ENCODE results near the gene CLDN22.

DNA sequence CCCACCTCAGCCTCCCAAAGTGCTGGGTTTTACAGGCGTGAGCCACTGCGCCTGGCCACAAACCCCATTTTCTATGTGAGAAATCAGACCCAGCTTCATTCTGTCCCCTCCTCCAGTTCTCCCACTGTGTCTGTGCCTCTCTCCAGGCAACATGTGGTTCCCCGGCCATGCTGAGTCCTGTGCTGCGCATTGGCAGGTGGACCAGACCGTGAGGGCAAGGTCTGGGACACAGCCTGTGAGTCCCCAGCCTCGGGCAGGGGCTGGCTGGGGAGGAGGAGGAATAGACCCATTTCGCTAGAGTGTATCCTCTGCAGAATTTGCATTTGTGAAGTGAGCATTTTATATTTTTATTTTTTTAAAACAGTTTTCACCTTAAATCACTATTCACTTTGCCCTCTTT lies 23.7 kb upstream of the CLDN22 start:
- TF ChIP-seq EZH2 (optimal IDR thresholded peaks at IDR 0.05; ENCODE audit: low read depth, low read length): no peak
- TF ChIP-seq, protein P1, sequence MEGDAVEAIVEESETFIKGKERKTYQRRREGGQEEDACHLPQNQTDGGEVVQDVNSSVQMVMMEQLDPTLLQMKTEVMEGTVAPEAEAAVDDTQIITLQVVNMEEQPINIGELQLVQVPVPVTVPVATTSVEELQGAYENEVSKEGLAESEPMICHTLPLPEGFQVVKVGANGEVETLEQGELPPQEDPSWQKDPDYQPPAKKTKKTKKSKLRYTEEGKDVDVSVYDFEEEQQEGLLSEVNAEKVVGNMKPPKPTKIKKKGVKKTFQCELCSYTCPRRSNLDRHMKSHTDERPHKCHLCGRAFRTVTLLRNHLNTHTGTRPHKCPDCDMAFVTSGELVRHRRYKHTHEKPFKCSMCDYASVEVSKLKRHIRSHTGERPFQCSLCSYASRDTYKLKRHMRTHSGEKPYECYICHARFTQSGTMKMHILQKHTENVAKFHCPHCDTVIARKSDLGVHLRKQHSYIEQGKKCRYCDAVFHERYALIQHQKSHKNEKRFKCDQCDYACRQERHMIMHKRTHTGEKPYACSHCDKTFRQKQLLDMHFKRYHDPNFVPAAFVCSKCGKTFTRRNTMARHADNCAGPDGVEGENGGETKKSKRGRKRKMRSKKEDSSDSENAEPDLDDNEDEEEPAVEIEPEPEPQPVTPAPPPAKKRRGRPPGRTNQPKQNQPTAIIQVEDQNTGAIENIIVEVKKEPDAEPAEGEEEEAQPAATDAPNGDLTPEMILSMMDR (IDR thresholded peaks at IDR 0.05; ENCODE audit: low read length): no peak
- no peak for TF ChIP-seq EZH2phosphoT487 (IDR thresholded peaks at IDR 0.05; ENCODE audit: low read length)
